ENCODE results near the gene NEK10.

NEK10 gene

GRCh38 chr3:27171113-27171512 lies 198.1 kb downstream of the NEK10 start:
- Histone ChIP-seq H3K4me2 (ENCODE audit: low read depth, low read length) (no peak overlapping the region), H3K4me3 (ENCODE audit: low read length) (no peak overlapping the region), H4K20me1 (ENCODE audit: insufficient read depth, low read length) (no peaks in the 10 kb centered on the region), H2AFZ (ENCODE audit: low read length) (no peak overlapping the region), H3K4me1 (ENCODE audit: low read length) (no peaks in the 10 kb centered on the region), H3K27me3 (replicated peaks; ENCODE audit: insufficient read depth, low read length) (no peaks in the 10 kb centered on the region), H3K79me2 (ENCODE audit: low read length) (no peaks in the 10 kb centered on the region), H3K9me2 (replicated peaks; ENCODE audit: insufficient read depth, low read length) (no peaks in the 10 kb centered on the region), H3K9me3 (replicated peaks; ENCODE audit: insufficient read depth, low read length) (no peaks in the 10 kb centered on the region), H3K36me3 (replicated peaks; ENCODE audit: insufficient read depth, low read length) (no peaks in the 10 kb centered on the region), H3K27ac (ENCODE audit: low read length) (no peak overlapping the region), H3K9ac (ENCODE audit: low read length) (no peak overlapping the region), H3F3A (ENCODE audit: insufficient read depth, low read length) (no peaks in the 10 kb centered on the region)
- DNase-seq = no peak
- TF ChIP-seq EZH2phosphoT487 (IDR thresholded peaks at IDR 0.05; ENCODE audit: low read length) = no peak
- no peak for TF ChIP-seq EZH2 (optimal IDR thresholded peaks at IDR 0.05; ENCODE audit: low read depth, low read length)
- no peak for TF ChIP-seq CTCF (IDR thresholded peaks at IDR 0.05; ENCODE audit: low read length)

GRCh38 chr3:27166888-27167287 lies 202.3 kb downstream of the NEK10 start:
- Histone ChIP-seq H4K20me1 (ENCODE audit: insufficient read depth, low read length) (no peaks in the 10 kb centered on the region), H3K4me1 (ENCODE audit: low read length) (no peaks in the 10 kb centered on the region), H2AFZ (ENCODE audit: low read length) (no peak overlapping the region), H3K27ac (ENCODE audit: low read length) (no peak overlapping the region), H3K9me2 (replicated peaks; ENCODE audit: insufficient read depth, low read length) (no peaks in the 10 kb centered on the region), H3K4me3 (ENCODE audit: low read length) (no peak overlapping the region), H3K4me2 (ENCODE audit: low read depth, low read length) (no peak overlapping the region), H3K9ac (ENCODE audit: low read length) (no peak overlapping the region), H3K9me3 (replicated peaks; ENCODE audit: insufficient read depth, low read length) (no peaks in the 10 kb centered on the region), H3K27me3 (replicated peaks; ENCODE audit: insufficient read depth, low read length) (no peaks in the 10 kb centered on the region), H3K79me2 (ENCODE audit: low read length) (no peaks in the 10 kb centered on the region), H3K36me3 (replicated peaks; ENCODE audit: insufficient read depth, low read length) (no peaks in the 10 kb centered on the region), H3F3A (ENCODE audit: insufficient read depth, low read length) (no peaks in the 10 kb centered on the region)
- peak; percentile 66 for DNase-seq
- TF ChIP-seq EZH2 (optimal IDR thresholded peaks at IDR 0.05; ENCODE audit: low read depth, low read length) (no peak), CTCF (IDR thresholded peaks at IDR 0.05; ENCODE audit: low read length) (no peak), EZH2phosphoT487 (IDR thresholded peaks at IDR 0.05; ENCODE audit: low read length) (no peak)

GRCh38 chr3:27165321-27165721 lies 203.9 kb downstream of the NEK10 start:
- Histone ChIP-seq H3K9ac (ENCODE audit: low read length) (no peak overlapping the region), H2AFZ (ENCODE audit: low read length) (no peak overlapping the region), H4K20me1 (ENCODE audit: insufficient read depth, low read length) (no peaks in the 10 kb centered on the region), H3K4me1 (ENCODE audit: low read length) (no peaks in the 10 kb centered on the region), H3K4me2 (ENCODE audit: low read depth, low read length) (no peak overlapping the region), H3K36me3 (replicated peaks; ENCODE audit: insufficient read depth, low read length) (no peaks in the 10 kb centered on the region), H3K9me2 (replicated peaks; ENCODE audit: insufficient read depth, low read length) (no peaks in the 10 kb centered on the region), H3K4me3 (ENCODE audit: low read length) (no peak overlapping the region), H3F3A (ENCODE audit: insufficient read depth, low read length) (no peaks in the 10 kb centered on the region), H3K79me2 (ENCODE audit: low read length) (no peaks in the 10 kb centered on the region), H3K27me3 (replicated peaks; ENCODE audit: insufficient read depth, low read length) (no peaks in the 10 kb centered on the region), H3K27ac (ENCODE audit: low read length) (no peak overlapping the region), H3K9me3 (replicated peaks; ENCODE audit: insufficient read depth, low read length) (no peaks in the 10 kb centered on the region)
- DNase-seq = no peak
- TF ChIP-seq EZH2phosphoT487 (IDR thresholded peaks at IDR 0.05; ENCODE audit: low read length) = no peak
- no peak for TF ChIP-seq CTCF (IDR thresholded peaks at IDR 0.05; ENCODE audit: low read length)
- TF ChIP-seq EZH2 (optimal IDR thresholded peaks at IDR 0.05; ENCODE audit: low read depth, low read length) = no peak

Data from MM.1S (cell line).